ENCODE measurements around the gene CBL.

DNA sequence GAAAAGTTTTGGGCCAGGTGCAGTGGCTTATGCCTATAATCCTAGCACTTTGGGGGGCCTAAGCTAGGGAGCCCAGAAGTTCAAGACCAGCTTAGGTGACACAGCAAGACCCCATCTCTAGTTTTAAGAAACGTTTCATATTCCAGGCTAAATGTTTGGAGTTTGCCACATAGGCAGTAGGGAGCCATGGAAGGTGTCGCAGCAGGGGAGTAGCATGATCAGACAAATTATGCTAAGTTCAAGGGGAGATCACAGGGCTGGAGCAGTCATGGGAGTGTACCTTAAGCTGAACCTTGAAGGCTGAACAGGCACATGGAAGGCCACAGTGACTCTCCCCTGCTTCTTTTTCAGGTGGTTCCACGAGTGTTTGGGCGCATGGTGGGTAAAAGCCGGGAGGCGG is 26.8 kb upstream of the CBL start:
- TF ChIP-seq ETV6 (conservative IDR thresholded peaks at IDR 0.05 in 1 of 2, IDR thresholded peaks at IDR 0.05 in 1 of 2; ENCODE audit: borderline replicate concordance in 1 of 2, low read depth in 1 of 2) (no peak), SIN3A (IDR thresholded peaks at IDR 0.05; ENCODE audit: low read depth, low read length) (no peak), POLR2A (IDR thresholded peaks at IDR 0.05; ENCODE audit: low read depth, low read length) (no peak), BACH1 (IDR thresholded peaks at IDR 0.05; ENCODE audit: borderline replicate concordance) (no peak), CREB1 (IDR thresholded peaks at IDR 0.05; ENCODE audit: low read depth) (no peak), EP300 (IDR thresholded peaks at IDR 0.05; ENCODE audit: borderline replicate concordance in 1 of 2, control insufficient read depth in 1 of 2, low read depth in 2 of 2, low read length in 2 of 2) (no peak), RAD21 (IDR thresholded peaks at IDR 0.05; ENCODE audit: insufficient read depth, low read depth, low read length) (no peak)
- TF ChIP-seq, protein P1, sequence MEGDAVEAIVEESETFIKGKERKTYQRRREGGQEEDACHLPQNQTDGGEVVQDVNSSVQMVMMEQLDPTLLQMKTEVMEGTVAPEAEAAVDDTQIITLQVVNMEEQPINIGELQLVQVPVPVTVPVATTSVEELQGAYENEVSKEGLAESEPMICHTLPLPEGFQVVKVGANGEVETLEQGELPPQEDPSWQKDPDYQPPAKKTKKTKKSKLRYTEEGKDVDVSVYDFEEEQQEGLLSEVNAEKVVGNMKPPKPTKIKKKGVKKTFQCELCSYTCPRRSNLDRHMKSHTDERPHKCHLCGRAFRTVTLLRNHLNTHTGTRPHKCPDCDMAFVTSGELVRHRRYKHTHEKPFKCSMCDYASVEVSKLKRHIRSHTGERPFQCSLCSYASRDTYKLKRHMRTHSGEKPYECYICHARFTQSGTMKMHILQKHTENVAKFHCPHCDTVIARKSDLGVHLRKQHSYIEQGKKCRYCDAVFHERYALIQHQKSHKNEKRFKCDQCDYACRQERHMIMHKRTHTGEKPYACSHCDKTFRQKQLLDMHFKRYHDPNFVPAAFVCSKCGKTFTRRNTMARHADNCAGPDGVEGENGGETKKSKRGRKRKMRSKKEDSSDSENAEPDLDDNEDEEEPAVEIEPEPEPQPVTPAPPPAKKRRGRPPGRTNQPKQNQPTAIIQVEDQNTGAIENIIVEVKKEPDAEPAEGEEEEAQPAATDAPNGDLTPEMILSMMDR (IDR thresholded peaks at IDR 0.05 in 2 of 3, conservative IDR thresholded peaks at IDR 0.05 in 1 of 3; ENCODE audit: control insufficient read depth in 2 of 3, extremely low read depth in 1 of 3, insufficient read depth in 1 of 3, low read depth in 3 of 3, low read length in 3 of 3): no peak

Data from GM12878 (cell line).